Cardiac fibroblast (primary cell): Measurements from ENCODE around the gene RBMS2.

ENCODE experiments used
- DNase-seq, 2 donors: peaks; one replicate each; pipeline versions ENCODE4 v3.0.0 to v3.0.0-alpha.2; 2010; ENCODE audit warnings: low read depth in 2 of 2
- H3K4me3 ChIP-seq, 2 donors: replicated peaks in 1 of 2; 1 replicate in 1 of 2; 2 replicates in 1 of 2; pipeline ENCODE4 v1.5.1; 2011; ENCODE audit warnings: low read depth in 2 of 2, low read length in 2 of 2, mild to moderate bottlenecking in 2 of 2, moderate library complexity in 1 of 2
- CTCF ChIP-seq: IDR thresholded peaks from one replicate; pipeline ENCODE4 v1.5.1; 2011; ENCODE audit warnings: low read depth, mild to moderate bottlenecking, low read length, inconsistent platforms

RBMS2 gene

GRCh38 chr12:56520506-56520905 is 1.1 kb upstream of the RBMS2 start:
- peak; percentile 56 to 59 for DNase-seq
- H3K4me3 ChIP-seq, result no peak overlapping the region
- no peak for TF ChIP-seq CTCF

GRCh38 chr12:56521209-56521589 is 421 bp upstream of the RBMS2 start:
- no peak for DNase-seq
- TF ChIP-seq CTCF, result no peak
- peak overlapping the region in 1 of 2 donors; percentile 30 for H3K4me3 ChIP-seq

- no peak for TF ChIP-seq CTCF
Observed at GRCh38 chr12:56522411-56523193, 982 bp downstream of the RBMS2 start.

GRCh38 chr12:56528846-56529245 is 7.2 kb downstream of the RBMS2 start:
- TF ChIP-seq CTCF, result no peak
- H3K4me3 ChIP-seq, result no peak overlapping the region
- peak in 1 of 2 donors; percentile 52 for DNase-seq

More at GRCh38 chr12:56522411-56523193, 982 bp downstream of the RBMS2 start:
- peak overlapping the region; percentile 59 to 72 for H3K4me3 ChIP-seq
- peak; percentile 33 to 45 for DNase-seq

- DNase-seq, result peak; percentile 22 to 58
- TF ChIP-seq CTCF, result no peak
- H3K4me3 ChIP-seq, result no peak overlapping the region
Observed at GRCh38 chr12:56529656-56530055, 8.0 kb downstream of the RBMS2 start.

- no peak for TF ChIP-seq CTCF
- H3K4me3 ChIP-seq, result no peak overlapping the region
- peak in 1 of 2 donors; percentile 20 for DNase-seq
Observed at GRCh38 chr12:56530390-56531055, 8.9 kb downstream of the RBMS2 start.
